Calu3 (cell line): ENCODE measurements around the gene CORO1C. TPM values are rescaled to one million over a fixed set of nuclear protein-coding genes. Genes with fewer than 3 reads are reported as not detected.

Experiments
- BruUV-seq: library from RNA; stranded (reverse); fragments of 400-500 nt; replicated peaks from 2 replicates; lab custom pipeline; 2021; lab: Mats Ljungman, UMichigan
- CTCF ChIA-PET: fragments of 300-600 bp; sonication (Branson Sonifier 250); formaldehyde crosslinking; loops from one replicate; lab custom pipeline; 2022; ENCODE audit warnings: antibody characterized with exemption; lab: Charles Lee
- DNase-seq: peaks from one replicate; pipeline ENCODE4 v3.0.0; 2022
- H3K27ac Mint-ChIP-seq: one replicate; pipeline ENCODE4 v1.8.0; 2022; ENCODE audit warnings: mixed read lengths; ENCODE audit not compliant: unreplicated experiment
- H3K27me3 Mint-ChIP-seq: one replicate; pipeline ENCODE4 v1.8.0; 2022; ENCODE audit warnings: mixed read lengths; ENCODE audit not compliant: unreplicated experiment
- H3K36me3 Mint-ChIP-seq: one replicate; pipeline ENCODE4 v1.8.0; 2022; ENCODE audit warnings: mild to moderate bottlenecking, moderate library complexity, mixed read lengths; ENCODE audit not compliant: insufficient read depth, unreplicated experiment
- H3K4me1 Mint-ChIP-seq: one replicate; pipeline ENCODE4 v1.8.0; 2022; ENCODE audit warnings: mild to moderate bottlenecking, low read depth, mixed read lengths; ENCODE audit not compliant: unreplicated experiment
- H3K4me3 Mint-ChIP-seq: one replicate; pipeline ENCODE4 v1.8.0; 2022; ENCODE audit warnings: mild to moderate bottlenecking, low read depth, moderate library complexity, mixed read lengths; ENCODE audit not compliant: unreplicated experiment
- H3K9me3 Mint-ChIP-seq: one replicate; pipeline ENCODE4 v1.8.0; 2022; ENCODE audit warnings: low read depth, mixed read lengths; ENCODE audit not compliant: unreplicated experiment
- intact Hi-C: fragments of 100-400 bp; cut with micrococcal nuclease; formaldehyde crosslinking; loops from one replicate; pipeline ENCODE4 v1.10.0; 2022; ENCODE audit not compliant: unreplicated experiment
- total RNA-seq: library from RNA; stranded (reverse); gene quantifications from 2 replicates; pipeline ENCODE4 v1.2.3, GENCODE V29; 2022
- TF ChIP-seq, protein P1 (sequence below): fragments of 200-600 bp; IDR thresholded peaks from one replicate; pipeline ENCODE4 v1.8.0; 2022; ENCODE audit warnings: antibody characterized with exemption; ENCODE audit not compliant: unreplicated experiment

Gene CORO1C
- total RNA-seq, 1 experiment from 2014 or later: 252 TPM

DNA sequence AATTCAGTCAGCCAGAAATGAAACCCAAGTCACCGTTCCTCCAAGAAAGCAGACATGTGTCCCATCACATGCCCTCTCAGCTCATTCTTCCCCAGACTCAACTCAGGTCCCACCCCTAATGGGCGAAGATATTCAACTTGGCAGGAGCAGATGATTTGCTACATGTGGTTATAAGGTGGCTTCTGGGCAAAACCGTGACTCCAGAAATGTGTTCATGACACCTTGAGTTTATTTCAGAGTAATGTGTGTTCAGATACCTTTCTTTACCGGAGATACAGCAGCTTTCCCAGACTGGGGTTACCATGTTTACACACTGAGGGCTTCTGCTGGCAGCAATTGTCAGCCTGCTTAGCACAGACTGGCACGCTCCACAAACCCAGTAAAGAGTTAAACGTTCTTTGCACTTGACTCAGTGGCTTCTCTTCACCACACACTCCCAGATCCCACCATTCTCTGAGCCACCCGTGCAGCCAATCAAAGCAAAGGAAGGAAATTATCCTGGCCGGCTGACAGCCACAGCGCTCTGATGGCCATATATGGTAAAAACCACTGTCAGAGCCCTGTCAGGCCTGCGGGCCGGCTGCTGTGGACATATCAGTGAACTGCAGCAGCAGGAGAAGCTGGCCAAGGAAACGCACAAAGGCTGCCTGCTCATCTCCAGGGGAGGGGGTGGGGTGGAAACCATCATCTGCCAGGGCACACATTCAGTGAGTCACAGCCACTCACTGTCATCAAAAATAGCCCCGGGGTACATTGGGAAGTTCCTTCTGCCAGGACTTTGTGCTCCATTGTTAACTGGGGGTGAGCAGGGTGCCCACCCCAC is 39.9 kb downstream of the CORO1C start:
- Mint-ChIP-seq H3K27me3 (no peaks in the 10 kb centered on the region), H3K9me3 (peaks cover 2% of the 10 kb centered on the region), H3K4me1 (peaks cover 61% of the 10 kb centered on the region), H3K27ac (peak overlapping the region; percentile 77), H3K36me3 (peaks cover 56% of the 10 kb centered on the region), H3K4me3 (peak overlapping the region; percentile 51)
- TF ChIP-seq, protein P1, sequence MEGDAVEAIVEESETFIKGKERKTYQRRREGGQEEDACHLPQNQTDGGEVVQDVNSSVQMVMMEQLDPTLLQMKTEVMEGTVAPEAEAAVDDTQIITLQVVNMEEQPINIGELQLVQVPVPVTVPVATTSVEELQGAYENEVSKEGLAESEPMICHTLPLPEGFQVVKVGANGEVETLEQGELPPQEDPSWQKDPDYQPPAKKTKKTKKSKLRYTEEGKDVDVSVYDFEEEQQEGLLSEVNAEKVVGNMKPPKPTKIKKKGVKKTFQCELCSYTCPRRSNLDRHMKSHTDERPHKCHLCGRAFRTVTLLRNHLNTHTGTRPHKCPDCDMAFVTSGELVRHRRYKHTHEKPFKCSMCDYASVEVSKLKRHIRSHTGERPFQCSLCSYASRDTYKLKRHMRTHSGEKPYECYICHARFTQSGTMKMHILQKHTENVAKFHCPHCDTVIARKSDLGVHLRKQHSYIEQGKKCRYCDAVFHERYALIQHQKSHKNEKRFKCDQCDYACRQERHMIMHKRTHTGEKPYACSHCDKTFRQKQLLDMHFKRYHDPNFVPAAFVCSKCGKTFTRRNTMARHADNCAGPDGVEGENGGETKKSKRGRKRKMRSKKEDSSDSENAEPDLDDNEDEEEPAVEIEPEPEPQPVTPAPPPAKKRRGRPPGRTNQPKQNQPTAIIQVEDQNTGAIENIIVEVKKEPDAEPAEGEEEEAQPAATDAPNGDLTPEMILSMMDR: peak; percentile 24
- BruUV-seq: TSS peak; percentile 13
- CTCF ChIA-PET: interaction anchor here (0.6 to 1.9 kb wide), 8 partner anchors 10 to 78 kb away, joined by 3 to 7 read pairs (median 4); no protein-coding TSS in a partner anchor
- DNase-seq: peak; percentile 86
- intact Hi-C loops: loop anchor here (2.0 kb wide), 2 partner anchors 27 to 31 kb away; no protein-coding TSS in a partner anchor

DNA sequence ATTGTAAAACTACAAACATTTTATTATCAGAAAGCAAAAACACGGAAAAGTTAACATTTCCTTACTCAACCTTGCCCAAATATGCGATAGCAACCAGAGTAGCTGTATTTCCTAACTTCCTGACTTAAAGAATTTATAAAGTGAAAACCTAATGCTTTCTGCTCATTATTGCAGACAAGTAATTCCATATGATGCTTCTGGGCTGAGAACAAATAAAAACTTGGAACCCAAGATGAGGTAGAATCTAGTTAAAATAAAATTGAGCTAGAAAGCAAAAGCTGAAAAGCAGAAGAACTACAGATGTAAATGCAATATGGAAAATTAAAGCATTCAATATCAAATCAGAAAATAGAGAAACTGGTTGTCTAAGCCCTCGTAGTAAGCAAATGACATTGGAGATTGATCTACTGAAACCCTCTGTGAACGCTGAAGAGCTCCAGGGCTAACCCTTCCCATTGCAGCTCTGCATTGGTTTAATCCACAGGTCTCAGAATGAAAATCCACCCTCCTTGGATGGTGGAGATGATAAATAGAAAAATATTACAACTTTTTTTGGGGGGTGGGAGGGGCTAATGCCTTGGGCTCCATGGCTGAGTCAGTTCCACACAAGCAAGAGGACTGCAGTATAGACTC is 40.7 kb downstream of the CORO1C start:
- Mint-ChIP-seq H3K4me1 (peaks cover 57% of the 10 kb centered on the region), H3K4me3 (peak overlapping the region; percentile 51), H3K27ac (peak overlapping the region; percentile 77), H3K9me3 (peaks cover 2% of the 10 kb centered on the region), H3K27me3 (no peaks in the 10 kb centered on the region), H3K36me3 (peaks cover 56% of the 10 kb centered on the region)
- CTCF ChIA-PET: interaction anchor here (1.0 to 1.9 kb wide), 5 partner anchors 17 to 44 kb away, joined by 3 to 7 read pairs (median 4); no protein-coding TSS in a partner anchor
- TF ChIP-seq, protein P1: no peak
- DNase-seq: no peak
- BruUV-seq: no TSS peak
- intact Hi-C loops: loop anchor here (2.0 kb wide), 2 partner anchors 26 to 32 kb away; no protein-coding TSS in a partner anchor

DNA sequence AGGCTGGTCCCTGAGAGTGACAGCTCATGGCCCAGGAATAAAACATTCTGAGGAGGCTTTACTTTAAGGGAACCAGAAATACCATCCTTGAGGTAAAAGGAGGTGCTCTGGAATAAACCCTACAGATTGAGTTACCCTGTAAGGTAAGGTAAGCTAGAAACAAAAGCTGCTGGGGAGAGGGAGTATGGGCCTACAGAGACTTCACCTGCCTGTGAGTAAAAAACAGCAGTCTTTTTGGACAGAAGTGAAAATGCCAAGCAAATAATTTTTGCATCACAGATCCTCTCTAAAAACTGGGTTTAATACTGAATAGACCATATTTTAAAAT is 41.2 kb downstream of the CORO1C start:
- intact Hi-C loops: loop anchor here (2.0 kb wide), 2 partner anchors 25 to 33 kb away; no protein-coding TSS in a partner anchor
- H3K4me3 Mint-ChIP-seq: no peak overlapping the region
- peaks cover 1% of the 10 kb centered on the region for H3K9me3 Mint-ChIP-seq
- H3K4me1 Mint-ChIP-seq: peaks cover 57% of the 10 kb centered on the region
- TF ChIP-seq, protein P1: no peak
- no TSS peak for BruUV-seq
- H3K36me3 Mint-ChIP-seq: peaks cover 56% of the 10 kb centered on the region
- H3K27me3 Mint-ChIP-seq: no peaks in the 10 kb centered on the region
- CTCF ChIA-PET: interaction anchor here (1.0 to 1.9 kb wide), 3 partner anchors 40 to 44 kb away, joined by 3 to 7 read pairs (median 4); no protein-coding TSS in a partner anchor
- no peak for DNase-seq
- peak overlapping the region; percentile 2 for H3K27ac Mint-ChIP-seq

DNA sequence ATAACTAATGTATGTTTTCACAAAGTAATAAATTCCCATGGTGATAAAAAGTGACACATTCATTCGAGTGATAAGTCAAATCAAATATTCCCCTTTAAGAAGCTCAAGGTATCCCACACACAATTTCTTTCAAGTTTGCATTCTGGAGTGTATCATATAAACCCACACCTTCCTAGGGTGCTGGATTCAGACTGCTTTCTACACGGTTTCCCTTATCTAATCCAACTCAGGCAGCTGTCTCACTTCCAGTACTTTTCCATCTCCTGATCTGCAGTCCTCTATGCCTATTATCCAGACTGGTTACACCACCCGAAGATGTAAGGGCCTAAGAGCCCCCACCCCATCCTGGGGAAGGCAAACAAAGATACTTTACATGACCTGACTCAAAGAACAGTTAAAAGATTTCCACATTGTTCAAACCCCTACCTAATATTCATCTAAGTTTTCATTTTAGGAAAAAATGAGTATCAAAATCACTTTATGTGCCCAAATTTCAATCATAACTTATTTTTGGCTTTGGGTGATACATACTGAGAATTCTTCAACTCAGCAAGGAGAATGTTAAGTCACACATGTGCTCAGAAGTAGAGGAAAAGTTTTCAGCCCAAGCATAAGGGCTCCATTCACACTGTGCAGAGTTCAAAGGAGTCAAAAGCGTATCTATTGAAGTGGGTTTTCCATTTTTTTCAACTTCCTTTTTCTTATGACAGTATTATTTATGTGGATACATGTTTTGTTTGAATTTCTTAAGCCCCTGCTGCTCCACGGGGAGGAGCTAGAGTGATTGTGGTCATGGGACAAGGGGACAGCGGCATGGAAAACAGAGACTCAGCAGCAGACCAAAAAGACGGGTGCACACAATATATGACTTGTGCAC is 41.8 kb downstream of the CORO1C start:
- H3K27me3 Mint-ChIP-seq: no peaks in the 10 kb centered on the region
- CTCF ChIA-PET: no interaction called here
- intact Hi-C loops: loop anchor here (2.0 kb wide), 2 partner anchors 25 to 33 kb away; no protein-coding TSS in a partner anchor
- BruUV-seq: no TSS peak
- no peak overlapping the region for H3K4me3 Mint-ChIP-seq
- no peaks in the 10 kb centered on the region for H3K9me3 Mint-ChIP-seq
- TF ChIP-seq, protein P1: no peak
- peaks cover 53% of the 10 kb centered on the region for H3K4me1 Mint-ChIP-seq
- H3K36me3 Mint-ChIP-seq: peaks cover 56% of the 10 kb centered on the region
- no peak for DNase-seq
- peak overlapping the region; percentile 24 for H3K27ac Mint-ChIP-seq
